GM23248 (cell line): ENCODE data around the gene TTBK2. TPM values are rescaled to one million over a fixed set of nuclear protein-coding genes. Genes with fewer than 3 reads are reported as not detected.

Experiments used
- DNase-seq: peaks from one replicate; pipeline ENCODE4 v3.0.0-alpha.2; 2015
- H2AFZ ChIP-seq: fragments of 200-600 bp; sonication (generic); 2 replicates; pipeline ENCODE4 v1.6.1; 2016; ENCODE audit warnings: antibody characterized with exemption
- H3F3A ChIP-seq: fragments of 200-600 bp; sonication (generic); 2 replicates; pipeline ENCODE4 v1.6.1; 2016; ENCODE audit warnings: mild to moderate bottlenecking, antibody characterized with exemption, mixed run types; ENCODE audit not compliant: insufficient read depth
- H3K27ac ChIP-seq: fragments of 200-600 bp; sonication (generic); 2 replicates; pipeline ENCODE4 v1.5.1; 2016; ENCODE audit warnings: mild to moderate bottlenecking
- H3K27me3 ChIP-seq: fragments of 200-600 bp; sonication (generic); replicated peaks from 2 replicates; pipeline ENCODE4 v1.6.1; 2016; ENCODE audit warnings: mild to moderate bottlenecking; ENCODE audit not compliant: insufficient read depth
- H3K36me3 ChIP-seq: fragments of 200-600 bp; sonication (generic); 2 replicates; pipeline ENCODE4 v1.6.1; 2016; ENCODE audit warnings: low read depth, mild to moderate bottlenecking
- H3K4me1 ChIP-seq: fragments of 200-600 bp; sonication (generic); 2 replicates; pipeline ENCODE4 v1.6.1; 2016; ENCODE audit warnings: mild to moderate bottlenecking; ENCODE audit not compliant: insufficient read depth
- H3K4me2 ChIP-seq: fragments of 200-600 bp; sonication (generic); one replicate; pipeline ENCODE4 v1.6.1; 2016; ENCODE audit warnings: mild to moderate bottlenecking; ENCODE audit not compliant: unreplicated experiment
- H3K4me3 ChIP-seq: fragments of 200-600 bp; sonication (generic); 2 replicates; pipeline ENCODE4 v1.5.1; 2016; ENCODE audit warnings: mild to moderate bottlenecking
- H3K79me2 ChIP-seq: fragments of 200-600 bp; sonication (generic); 2 replicates; pipeline ENCODE4 v1.6.1; 2016; ENCODE audit warnings: mild to moderate bottlenecking; ENCODE audit not compliant: insufficient read depth
- H3K9ac ChIP-seq: fragments of 200-600 bp; sonication (generic); 2 replicates; pipeline ENCODE4 v1.6.1; 2016; ENCODE audit warnings: mild to moderate bottlenecking
- H3K9me2 ChIP-seq: fragments of 200-600 bp; sonication (generic); 2 replicates; pipeline ENCODE4 v1.6.1; 2016; ENCODE audit warnings: mixed run types, mild to moderate bottlenecking, moderate library complexity; ENCODE audit not compliant: insufficient read depth
- H3K9me3 ChIP-seq: fragments of 200-600 bp; sonication (generic); one replicate; pipeline ENCODE4 v1.6.1; 2017; ENCODE audit warnings: low read depth
- H4K20me1 ChIP-seq: fragments of 200-600 bp; sonication (generic); 2 replicates; pipeline ENCODE4 v1.6.0; 2016; ENCODE audit not compliant: insufficient read depth
- EZH2 ChIP-seq: fragments of 200-600 bp; sonication (generic); IDR thresholded peaks from 2 replicates; pipeline ENCODE4 v1.6.1; 2018; ENCODE audit warnings: antibody characterized with exemption, mild to moderate bottlenecking; ENCODE audit not compliant: insufficient read depth, poor library complexity, severe bottlenecking
- EZH2phosphoT487 ChIP-seq: fragments of 200-600 bp; sonication (generic); IDR thresholded peaks from 2 replicates; pipeline ENCODE4 v1.6.1; 2018; ENCODE audit warnings: antibody characterized with exemption, moderate library complexity, mild to moderate bottlenecking, low read depth; ENCODE audit not compliant: insufficient read depth
- WGBS, 2 experiments: methylation state at CpG; one replicate each; pipeline ENCODE4 v1.1.6; 2015 to 2017; ENCODE audit warnings: low lambda C conversion rate in 2 of 2, low coverage in 1 of 2; ENCODE audit errors: missing lambda C conversion rate in 2 of 2; 5-methylcytosine and 5-hydroxymethylcytosine counted together
- in situ Hi-C: fragments of 300-500 bp; cut with MboI; formaldehyde crosslinking; loops from 2 replicates; pipeline ENCODE4 v1.15.0; 2020
- polyA plus RNA-seq: library from polyadenylated mRNA; unstranded; fragments of >200 nt; fragmentation: Nextera tagmentation; extraction: Ambion mirVana; gene quantifications from 2 replicates; pipeline ENCODE4 v1.2.1, GENCODE V29; 2016
- total RNA-seq: library from RNA; depleted of rRNA; stranded (reverse); fragments of >200 nt; shearing (Covaris generic); gene quantifications from 2 replicates; pipeline ENCODE4 v1.2.3, GENCODE V29; 2014

TTBK2 gene
- total and polyA plus RNA-seq, 2 experiments from 2014 or later, result 5.1 to 6.3 TPM

- Histone ChIP-seq H3F3A (no peaks in the 10 kb centered on the region), H3K4me3 (no peak overlapping the region), H2AFZ (no peak overlapping the region), H3K79me2 (no peaks in the 10 kb centered on the region), H3K27ac (no peak overlapping the region), H3K9me2 (no peaks in the 10 kb centered on the region), H3K9ac (no peak overlapping the region), H3K9me3 (no peaks in the 10 kb centered on the region), H3K27me3 (no peaks in the 10 kb centered on the region), H3K4me2 (no peak overlapping the region), H4K20me1 (no peaks in the 10 kb centered on the region), H3K36me3 (peaks cover 26% of the 10 kb centered on the region; the same call in 1 of the 2 replicates), H3K4me1 (no peaks in the 10 kb centered on the region)
- in situ Hi-C loops, result no loop called here
- 90% methylated on average over 11 of the region's 11 CpGs for WGBS, 2 experiments
- no peak for TF ChIP-seq EZH2phosphoT487
- no peak for TF ChIP-seq EZH2
- DNase-seq, result no peak
Observed at GRCh38 chr15:42726114-42726513, 194.5 kb downstream of the TTBK2 start.

GRCh38 chr15:42725331-42725903 is 195.2 kb downstream of the TTBK2 start:
- Histone ChIP-seq H3K4me3 (no peak overlapping the region), H3F3A (no peaks in the 10 kb centered on the region), H3K9me3 (no peaks in the 10 kb centered on the region), H2AFZ (no peak overlapping the region), H3K27me3 (no peaks in the 10 kb centered on the region), H3K9ac (no peak overlapping the region), H4K20me1 (no peaks in the 10 kb centered on the region), H3K79me2 (no peaks in the 10 kb centered on the region), H3K36me3 (peaks cover 23% of the 10 kb centered on the region; the same call in 1 of the 2 replicates), H3K27ac (no peak overlapping the region), H3K4me1 (no peaks in the 10 kb centered on the region), H3K4me2 (no peak overlapping the region), H3K9me2 (no peaks in the 10 kb centered on the region)
- TF ChIP-seq EZH2, result no peak
- TF ChIP-seq EZH2phosphoT487, result no peak
- no peak for DNase-seq
- in situ Hi-C loops, result no loop called here
- WGBS, 2 experiments, result 85 to 89% methylated on average over 12 of the region's 12 CpGs

GRCh38 chr15:42724276-42724675 is 196.3 kb downstream of the TTBK2 start:
- no peaks in the 10 kb centered on the region for H4K20me1 ChIP-seq
- in situ Hi-C loops, result no loop called here
- H2AFZ ChIP-seq, result no peak overlapping the region
- H3K9me3 ChIP-seq, result no peaks in the 10 kb centered on the region
- WGBS, 2 experiments, result 80 to 81% methylated on average over 6 of the region's 6 CpGs
- no peak overlapping the region for H3K4me2 ChIP-seq
- no peaks in the 10 kb centered on the region for H3K4me1 ChIP-seq
- no peaks in the 10 kb centered on the region for H3K79me2 ChIP-seq
- H3K36me3 ChIP-seq, result peaks cover 23% of the 10 kb centered on the region; the same call in 1 of the 2 replicates
- H3K9me2 ChIP-seq, result no peaks in the 10 kb centered on the region
- no peaks in the 10 kb centered on the region for H3K27me3 ChIP-seq
- H3K9ac ChIP-seq, result no peak overlapping the region
- TF ChIP-seq EZH2 (no peak), EZH2phosphoT487 (no peak)
- H3K27ac ChIP-seq, result no peak overlapping the region
- H3K4me3 ChIP-seq, result no peak overlapping the region
- no peak for DNase-seq
- H3F3A ChIP-seq, result no peaks in the 10 kb centered on the region

DNA sequence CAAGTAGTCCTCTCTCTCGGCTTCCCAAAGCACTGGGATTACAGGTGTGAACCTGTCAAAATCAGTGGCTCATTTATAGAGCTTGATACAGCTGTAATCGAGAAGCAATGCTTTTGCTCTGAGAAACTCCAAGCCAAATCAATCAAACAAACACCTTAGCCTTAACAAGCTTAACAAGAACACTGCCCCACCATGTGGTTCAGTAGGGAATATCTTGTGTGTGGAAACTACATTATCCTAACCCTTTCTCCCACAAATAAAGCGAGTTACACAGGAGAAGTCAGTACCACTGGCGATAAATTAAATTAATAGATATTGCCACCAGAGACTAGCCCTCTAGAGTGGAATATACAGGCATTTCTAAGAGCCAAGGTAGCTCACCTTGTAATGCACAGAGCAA is 197.5 kb downstream of the TTBK2 start:
- 84 to 90% methylated on average over 4 of the region's 4 CpGs for whole genome bisulfite sequencing, 2 experiments
- H3K9me2 ChIP-seq, result no peaks in the 10 kb centered on the region

More for the DNA sequence above, 197.5 kb downstream of the TTBK2 start:
- Histone ChIP-seq H3K4me2 (no peak overlapping the region), H3K79me2 (no peaks in the 10 kb centered on the region), H2AFZ (no peak overlapping the region), H3K9me3 (no peaks in the 10 kb centered on the region), H3F3A (no peaks in the 10 kb centered on the region), H3K4me1 (no peaks in the 10 kb centered on the region), H3K27ac (no peak overlapping the region), H4K20me1 (no peaks in the 10 kb centered on the region), H3K4me3 (no peak overlapping the region), H3K27me3 (no peaks in the 10 kb centered on the region), H3K36me3 (peaks cover 23% of the 10 kb centered on the region; the same call in 1 of the 2 replicates), H3K9ac (no peak overlapping the region)
- TF ChIP-seq EZH2phosphoT487 (no peak), EZH2 (no peak)
- DNase-seq, result peak; percentile 6
- in situ Hi-C loops, result no loop called here
